Measurements from ENCODE around the gene TSC22D1. TPM values are rescaled to one million over a fixed set of nuclear protein-coding genes. Genes with fewer than 3 reads are reported as not detected.

Gene TSC22D1
- total RNA-seq, 1 donor from 2014 or later: 300 TPM

DNA sequence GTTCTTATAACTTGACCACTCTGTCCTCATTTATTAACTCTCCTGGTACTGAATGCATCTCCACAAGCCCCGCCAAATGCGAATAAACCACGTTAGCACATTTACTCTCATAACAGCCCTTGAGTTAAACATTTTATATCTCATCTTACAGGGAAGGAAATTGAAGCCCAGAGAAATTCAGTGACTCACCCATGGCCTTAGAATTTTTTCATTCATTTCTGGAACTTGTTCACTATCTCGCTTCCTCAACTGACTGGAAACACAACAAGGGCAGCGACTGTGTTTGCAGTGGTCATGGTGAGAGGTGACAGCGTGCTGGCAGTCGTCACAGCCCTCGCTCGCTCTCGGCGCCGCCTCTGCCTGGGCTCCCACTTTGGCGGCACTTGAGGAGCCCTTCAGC lies 163.0 kb downstream of the TSC22D1 start:
- DNase-seq (ENCODE audit: low spot score in 2 of 2) (no peak), FAIRE-seq (no peak)

DNA sequence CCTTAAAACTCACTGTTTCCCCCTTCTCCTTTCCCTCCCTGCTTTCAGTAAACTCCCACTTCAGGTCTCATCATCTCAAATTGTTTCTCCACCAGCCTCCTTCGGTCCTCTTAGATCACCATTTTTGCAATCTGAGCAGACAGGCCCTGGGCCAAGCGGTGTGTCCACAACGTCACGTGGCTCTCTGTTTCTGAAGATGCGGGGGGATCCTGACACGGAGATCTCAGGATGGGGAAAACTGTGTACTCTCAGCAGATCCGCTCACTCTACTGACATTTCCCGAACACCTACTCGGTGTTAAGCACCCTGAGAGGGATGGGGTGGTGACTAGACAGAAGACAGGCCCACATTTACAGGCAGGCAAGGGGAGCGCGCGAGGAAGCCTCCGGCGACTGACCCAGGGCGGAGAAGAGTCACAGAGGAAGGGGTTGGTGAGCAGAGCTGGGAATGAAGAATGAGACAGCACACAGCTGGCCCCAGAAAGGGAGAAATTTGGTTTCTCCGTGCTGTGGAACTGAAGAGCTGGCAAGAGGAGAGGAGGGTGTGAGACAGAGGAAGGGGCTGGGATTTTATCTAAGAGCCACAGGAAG lies 163.7 kb downstream of the TSC22D1 start:
- FAIRE-seq (no peak), DNase-seq (ENCODE audit: low spot score in 2 of 2) (no peak)

DNA sequence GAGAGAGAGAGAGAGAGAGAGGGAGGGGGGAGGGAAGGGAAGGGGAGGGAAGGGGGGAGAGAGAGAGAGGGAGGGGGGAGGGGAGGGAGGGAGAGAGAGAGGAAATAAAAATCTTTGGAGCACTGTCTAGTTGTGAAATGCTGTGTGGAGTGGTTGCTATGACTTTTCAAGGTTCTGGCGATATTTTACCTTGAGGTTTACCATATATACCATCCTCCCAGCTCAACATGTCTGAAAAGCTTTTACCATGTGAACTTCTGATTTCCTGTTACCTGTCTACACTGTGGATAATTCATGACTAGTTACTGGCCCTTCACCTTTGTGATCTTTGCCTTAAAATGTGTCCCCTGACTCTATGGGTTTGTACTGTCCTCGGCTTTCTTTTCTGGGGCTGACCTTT lies 164.3 kb downstream of the TSC22D1 start:
- FAIRE-seq: no peak
- DNase-seq (ENCODE audit: low spot score in 2 of 2): no peak

DNA sequence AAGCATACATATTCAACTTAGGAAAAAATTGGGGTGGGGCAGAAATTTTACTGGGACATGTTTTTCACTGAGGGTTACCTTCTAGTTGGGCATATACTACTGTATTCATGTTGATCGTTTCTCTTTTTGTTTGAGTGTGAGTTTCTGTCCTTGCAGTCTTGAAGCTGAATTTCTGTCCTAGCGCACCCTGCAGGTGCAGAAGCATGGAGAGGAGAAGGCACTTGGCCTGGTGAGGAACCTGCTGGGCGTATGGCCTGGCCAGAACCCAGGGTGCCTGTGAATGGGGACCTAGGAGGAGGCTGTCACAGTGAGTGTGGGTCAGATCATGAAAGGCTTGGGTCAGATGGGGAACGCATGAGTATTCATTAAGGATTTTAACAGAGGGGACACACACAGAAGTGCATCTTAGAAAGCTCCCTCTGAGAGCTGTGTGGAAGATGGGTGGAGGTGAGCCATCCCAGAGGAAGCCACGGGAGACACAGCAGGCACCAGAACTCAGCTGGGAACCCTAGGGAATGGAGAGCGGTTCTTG lies 165.7 kb downstream of the TSC22D1 start:
- FAIRE-seq (no peak), DNase-seq (ENCODE audit: low spot score in 2 of 2) (no peak)

DNA sequence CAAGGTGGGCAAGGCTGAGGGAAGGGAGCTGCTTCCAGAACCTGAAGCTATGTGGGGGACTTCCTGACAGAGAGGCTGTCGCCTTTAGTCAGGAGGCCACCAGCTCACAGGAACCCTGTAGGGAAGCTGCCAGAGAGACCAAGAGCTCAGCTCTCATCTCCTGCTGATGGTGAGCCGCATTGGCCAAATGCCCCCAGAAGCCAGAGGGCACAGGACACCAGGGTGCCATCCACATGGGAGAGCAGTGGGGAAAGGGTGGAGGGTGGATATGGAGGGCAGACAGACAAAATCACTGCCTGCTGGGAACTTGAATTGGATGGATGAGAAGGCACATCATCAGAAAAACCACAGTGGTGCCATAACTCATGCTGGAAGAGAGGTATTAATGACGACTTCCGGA lies 166.5 kb downstream of the TSC22D1 start:
- no peak for DNase-seq (ENCODE audit: low spot score in 2 of 2)
- no peak for FAIRE-seq

DNA sequence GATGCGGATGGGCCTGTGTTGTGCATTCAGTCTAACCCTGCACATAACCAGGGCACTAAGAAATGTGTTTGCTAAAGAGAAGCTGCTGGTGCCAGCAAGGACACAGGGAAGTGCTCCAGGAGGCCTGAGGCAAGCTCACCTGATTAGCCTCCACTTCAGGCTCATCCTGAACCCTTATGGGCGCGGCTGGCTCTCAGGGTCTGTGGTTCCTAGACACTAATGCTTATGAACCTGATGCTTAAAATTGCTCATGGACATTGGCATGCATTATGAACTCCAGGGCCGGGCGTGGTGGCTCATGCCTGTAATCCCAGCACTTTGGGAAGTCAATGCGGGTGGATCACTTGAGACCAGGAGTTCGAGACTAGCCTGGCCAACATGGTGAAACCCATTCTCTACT lies 168.2 kb downstream of the TSC22D1 start:
- FAIRE-seq (no peak), DNase-seq (ENCODE audit: low spot score in 2 of 2) (no peak)

DNA sequence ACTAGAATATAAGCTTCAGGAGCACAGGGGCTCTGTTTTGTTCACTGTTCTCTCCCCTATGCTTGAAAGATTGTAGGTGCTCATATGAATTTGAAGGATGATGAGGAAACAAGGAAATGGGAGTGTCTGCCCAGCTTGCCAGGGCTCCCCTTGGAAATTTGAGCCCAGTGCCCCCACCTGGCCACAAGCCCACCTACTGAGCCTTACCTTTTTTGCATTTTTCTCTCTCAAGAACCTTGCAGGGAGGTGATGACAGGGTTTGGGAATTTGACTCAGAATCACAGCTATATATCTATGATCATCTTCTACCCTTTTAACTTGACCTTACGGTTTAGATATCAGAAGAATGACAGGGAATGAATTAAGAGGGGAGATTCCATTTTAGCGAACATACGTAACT lies 168.8 kb downstream of the TSC22D1 start:
- DNase-seq (ENCODE audit: low spot score in 2 of 2) (no peak), FAIRE-seq (no peak)

DNA sequence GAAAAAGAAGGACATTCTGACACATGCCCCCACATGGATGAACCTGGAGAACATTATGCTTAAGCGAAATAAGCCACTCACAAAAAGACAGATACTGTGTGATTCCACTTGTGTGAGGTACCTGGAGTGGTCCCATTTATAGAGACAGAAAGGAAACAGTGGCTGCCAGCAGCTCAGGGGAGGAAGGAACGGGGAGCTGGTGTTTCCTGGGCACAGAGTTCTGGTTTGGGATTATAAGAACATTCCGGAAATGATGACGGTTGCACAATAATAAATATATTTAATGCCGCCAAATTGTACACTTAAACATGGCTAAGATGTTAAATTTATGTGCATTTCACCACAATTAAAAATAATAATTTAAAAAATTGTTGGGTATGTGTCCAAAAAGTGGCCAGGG lies 169.5 kb downstream of the TSC22D1 start:
- no peak for FAIRE-seq
- DNase-seq (ENCODE audit: low spot score in 2 of 2): no peak

DNA sequence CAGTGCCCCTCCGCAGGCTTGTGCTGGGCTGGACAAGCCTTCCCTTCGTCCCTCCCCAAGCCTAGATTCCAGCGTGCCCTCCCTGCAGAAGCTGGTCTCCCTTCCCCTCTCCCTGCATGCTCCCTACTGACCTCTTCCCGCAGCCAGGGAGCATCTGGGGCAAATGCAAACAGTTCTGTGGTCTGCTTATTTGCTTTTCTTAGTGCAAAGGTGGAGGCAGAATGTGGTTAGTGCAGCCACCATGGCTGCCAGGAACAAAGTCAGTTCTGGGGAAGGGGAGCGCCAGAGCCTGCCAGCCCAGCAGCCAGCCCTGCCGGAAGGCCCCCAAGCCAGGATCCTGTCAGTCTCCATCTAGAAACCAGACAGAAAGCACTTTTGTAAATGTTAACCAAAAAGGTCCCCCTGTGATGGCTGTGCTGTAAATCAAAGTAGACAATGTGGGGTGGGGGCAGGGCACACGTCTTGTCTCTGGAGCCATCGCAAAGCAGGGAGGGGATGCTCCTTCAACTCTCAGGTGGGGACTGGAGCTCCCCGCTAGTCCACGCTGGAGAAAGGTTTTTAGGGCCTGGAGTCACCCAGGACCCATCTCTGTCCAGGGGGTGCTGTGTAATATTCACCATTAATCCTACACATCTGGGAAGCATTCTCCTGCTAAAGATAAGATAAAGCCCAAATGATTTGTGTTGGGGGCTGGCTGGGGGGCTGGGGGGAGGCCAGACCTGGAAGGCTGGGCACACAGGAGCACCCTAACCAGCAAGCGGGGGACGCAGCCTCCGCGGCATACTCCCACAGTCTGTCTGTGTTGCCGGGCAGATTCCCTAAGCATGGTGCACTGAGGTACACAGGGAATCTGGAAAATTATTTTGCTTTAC lies 171.6 kb downstream of the TSC22D1 start:
- DNase-seq (ENCODE audit: low spot score in 2 of 2): no peak
- no peak for FAIRE-seq

DNA sequence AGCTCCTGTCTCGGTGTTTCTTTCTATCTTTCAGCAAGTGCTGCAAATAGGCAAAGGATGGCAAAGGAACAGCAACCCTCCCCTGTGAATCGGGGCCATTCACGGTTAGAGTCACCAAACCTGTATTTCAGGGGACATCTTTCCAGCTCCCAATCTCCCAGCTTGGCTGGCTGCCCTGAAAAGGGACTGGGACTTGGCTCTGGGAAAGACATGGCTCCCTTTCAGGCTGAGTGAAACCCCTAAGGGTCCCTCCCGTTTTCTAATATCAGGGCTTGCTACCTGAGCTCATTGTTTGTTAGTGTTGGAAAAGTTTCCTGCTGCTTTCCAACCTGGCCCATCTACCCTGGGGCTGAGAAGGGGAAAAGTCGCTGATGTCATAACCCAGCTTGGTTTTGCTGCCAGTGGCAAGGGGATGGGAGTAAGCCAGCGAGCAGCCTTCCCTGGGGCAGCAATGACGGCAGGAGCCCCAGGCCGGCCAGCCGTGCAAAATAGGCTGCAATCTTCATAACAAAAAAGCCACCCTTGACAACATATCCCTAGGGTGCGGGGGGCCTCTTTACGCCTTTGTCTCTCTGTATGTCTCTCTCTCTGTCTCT lies 172.6 kb downstream of the TSC22D1 start:
- no peak for DNase-seq (ENCODE audit: low spot score in 2 of 2)
- no peak for FAIRE-seq

DNA sequence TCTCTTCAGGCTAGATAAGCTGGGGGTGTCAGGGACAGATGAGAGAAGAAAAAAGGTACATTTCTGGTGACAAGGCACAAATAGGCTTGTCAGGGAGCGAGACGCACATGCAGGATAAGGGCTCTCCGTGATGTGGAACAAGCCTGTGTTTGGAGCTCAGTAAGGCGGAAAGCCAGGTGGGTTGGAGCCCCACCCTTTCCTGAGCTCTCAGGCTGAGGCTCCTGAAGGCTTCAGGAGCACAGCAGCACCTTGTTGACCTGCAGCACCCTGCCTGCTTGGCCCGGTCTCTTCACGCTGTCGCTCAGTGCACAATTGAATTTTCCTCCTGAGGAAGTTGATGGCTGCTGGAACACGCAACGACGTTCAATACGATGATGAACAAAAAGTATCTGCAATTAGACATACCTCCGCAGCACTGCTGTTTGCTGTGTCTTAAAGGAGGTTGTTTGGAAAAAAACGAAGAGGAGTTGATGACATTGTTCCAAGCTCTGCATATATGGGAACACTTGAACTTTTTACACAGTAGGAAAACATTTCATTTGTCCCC lies 173.2 kb downstream of the TSC22D1 start:
- no peak for FAIRE-seq
- DNase-seq (ENCODE audit: low spot score in 2 of 2): no peak

DNA sequence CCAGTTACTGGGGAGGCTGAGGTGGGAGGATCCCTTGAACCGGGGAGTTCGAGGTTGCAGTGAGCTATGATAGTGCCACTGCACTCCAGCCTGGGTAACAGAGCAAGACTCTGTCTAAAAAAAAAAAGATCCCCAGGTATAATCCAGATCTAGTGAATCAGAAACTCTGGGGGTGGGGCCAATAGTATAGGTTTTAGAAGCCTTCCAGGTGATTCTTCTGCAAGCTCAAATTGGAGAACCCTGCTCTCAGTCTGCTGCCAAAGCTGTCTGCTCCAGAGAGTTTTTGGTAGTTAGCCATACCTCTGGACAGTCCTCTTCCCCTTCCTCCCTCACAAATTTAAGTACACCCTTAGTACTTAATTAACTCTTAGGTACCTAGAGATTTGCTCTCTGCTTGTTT lies 174.6 kb downstream of the TSC22D1 start:
- FAIRE-seq (no peak), DNase-seq (ENCODE audit: low spot score in 2 of 2) (no peak)

DNA sequence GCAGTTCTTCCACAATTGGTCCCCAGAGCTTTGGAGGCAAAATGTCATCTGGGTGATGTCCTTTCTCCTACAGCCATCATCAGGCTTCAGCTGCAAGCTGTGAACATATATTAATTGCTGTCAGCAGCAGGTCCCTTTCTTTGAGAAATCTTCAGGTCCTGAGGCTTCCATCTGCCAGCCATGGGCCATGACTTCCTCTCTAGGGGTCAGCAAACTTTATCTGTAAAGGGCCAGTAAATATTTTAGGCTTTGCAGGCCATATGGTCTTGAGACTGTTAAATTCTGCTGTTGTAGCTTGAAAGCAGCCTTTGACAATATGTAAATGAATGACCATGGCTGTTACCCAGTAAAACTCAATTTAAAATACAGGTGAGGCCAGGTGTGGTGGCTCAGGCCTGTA lies 175.4 kb downstream of the TSC22D1 start:
- FAIRE-seq (no peak), DNase-seq (ENCODE audit: low spot score in 2 of 2) (no peak)

DNA sequence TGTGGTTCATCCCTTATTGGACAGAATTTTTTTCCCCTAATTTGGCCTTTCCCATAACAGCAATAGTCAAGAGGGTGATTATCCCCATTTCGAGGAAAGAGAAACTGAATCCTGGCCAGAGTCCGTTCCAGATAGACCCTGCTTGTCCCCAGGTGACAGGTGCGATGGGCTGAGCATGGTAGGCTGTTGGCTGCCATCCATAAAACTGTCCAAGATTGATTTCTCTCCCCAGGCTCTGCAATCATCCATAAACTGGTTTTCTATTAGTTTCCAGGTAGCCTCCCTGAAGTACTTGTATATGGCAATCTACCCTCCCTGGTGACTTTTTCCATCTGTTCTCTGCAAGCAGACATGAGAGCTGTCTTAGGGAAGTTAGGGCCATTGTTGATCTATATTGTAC lies 177.1 kb downstream of the TSC22D1 start:
- FAIRE-seq (no peak), DNase-seq (ENCODE audit: low spot score in 2 of 2) (no peak)

DNA sequence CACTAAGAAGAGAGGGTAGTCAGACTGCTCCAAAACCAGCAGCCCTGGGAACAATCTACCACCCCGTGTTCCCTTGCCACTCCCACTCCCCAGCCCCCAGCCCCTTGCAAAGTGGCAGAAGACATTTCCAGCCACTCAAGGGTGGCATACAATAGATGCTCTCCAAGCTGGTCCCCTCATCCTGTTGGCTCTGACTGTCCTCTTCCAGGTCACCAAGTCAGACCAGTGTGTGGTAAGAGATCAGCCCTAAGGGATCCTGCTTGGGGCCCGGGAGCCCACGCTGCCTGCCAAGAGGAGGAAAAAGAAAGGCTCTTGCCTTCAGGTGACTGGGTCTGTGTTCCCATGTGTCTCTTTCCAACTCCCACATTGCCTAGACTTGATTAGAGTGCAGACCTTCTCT lies 177.5 kb downstream of the TSC22D1 start:
- no peak for FAIRE-seq
- DNase-seq (ENCODE audit: low spot score in 2 of 2): no peak

DNA sequence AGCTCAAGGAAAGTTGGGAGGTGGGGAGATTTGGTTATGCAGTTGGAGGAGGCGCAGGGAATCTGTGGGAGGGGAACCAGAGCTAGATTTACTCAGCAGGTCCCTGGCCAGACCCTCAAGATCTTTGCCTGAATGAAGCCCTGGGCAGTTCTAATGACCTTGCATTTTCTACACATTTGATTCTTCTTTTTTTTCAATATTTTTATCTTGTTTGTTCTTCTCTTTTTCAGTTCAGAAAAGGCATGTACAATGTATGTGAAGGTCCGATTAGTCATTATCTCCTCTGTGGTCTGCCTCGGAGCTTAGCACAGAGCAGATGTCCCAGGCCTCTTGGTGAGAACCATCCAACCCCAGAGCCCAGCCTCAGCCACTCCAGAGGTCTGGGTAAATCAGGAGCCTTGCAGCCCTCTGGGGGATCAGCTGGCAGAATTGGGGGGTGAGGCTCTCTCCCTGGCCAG lies 178.3 kb downstream of the TSC22D1 start:
- no peak for FAIRE-seq
- no peak for DNase-seq (ENCODE audit: low spot score in 2 of 2)

DNA sequence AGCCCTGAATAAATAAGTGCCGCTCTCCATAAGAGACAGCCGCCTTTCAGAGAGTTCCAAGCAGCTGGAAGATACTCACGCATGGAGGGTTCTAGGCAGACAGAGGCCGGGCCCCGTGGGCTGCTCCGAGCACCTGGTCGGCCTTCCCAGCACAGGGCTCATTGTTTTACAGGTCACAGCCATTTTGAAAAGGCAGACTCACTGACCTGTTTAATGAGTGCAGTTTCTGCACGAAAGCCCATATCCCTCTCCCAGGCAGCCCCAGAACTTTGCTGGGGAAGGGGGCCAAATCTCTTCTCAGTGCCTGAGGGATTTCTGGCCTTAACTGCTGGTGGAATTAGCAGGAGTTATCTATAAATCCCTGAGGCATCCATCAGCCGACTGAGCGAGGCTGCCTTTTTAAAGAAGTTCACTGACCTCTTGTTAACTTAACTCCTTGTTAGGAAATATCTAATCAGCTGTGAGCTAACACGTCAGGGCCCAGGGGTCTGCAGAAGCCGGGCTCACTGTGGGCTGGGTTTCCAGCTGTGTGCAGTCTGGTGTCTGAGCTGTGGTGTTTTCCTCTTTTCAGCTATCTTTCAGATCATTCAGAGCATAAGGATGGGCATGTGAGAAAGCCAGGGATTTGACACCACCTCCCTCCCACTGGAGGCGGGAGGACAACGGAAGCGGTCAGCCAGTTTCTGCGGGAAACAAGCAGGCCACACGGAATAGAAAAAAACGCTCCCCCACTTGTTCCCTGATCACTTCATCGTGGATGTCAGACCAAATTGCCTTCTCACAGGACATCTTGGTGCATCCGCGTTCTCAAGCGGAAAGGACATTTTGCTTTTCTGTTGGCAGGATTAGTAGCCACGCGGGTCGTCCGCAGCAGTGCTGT lies 179.2 kb downstream of the TSC22D1 start:
- FAIRE-seq (no peak), DNase-seq (ENCODE audit: low spot score in 2 of 2) (no peak)

DNA sequence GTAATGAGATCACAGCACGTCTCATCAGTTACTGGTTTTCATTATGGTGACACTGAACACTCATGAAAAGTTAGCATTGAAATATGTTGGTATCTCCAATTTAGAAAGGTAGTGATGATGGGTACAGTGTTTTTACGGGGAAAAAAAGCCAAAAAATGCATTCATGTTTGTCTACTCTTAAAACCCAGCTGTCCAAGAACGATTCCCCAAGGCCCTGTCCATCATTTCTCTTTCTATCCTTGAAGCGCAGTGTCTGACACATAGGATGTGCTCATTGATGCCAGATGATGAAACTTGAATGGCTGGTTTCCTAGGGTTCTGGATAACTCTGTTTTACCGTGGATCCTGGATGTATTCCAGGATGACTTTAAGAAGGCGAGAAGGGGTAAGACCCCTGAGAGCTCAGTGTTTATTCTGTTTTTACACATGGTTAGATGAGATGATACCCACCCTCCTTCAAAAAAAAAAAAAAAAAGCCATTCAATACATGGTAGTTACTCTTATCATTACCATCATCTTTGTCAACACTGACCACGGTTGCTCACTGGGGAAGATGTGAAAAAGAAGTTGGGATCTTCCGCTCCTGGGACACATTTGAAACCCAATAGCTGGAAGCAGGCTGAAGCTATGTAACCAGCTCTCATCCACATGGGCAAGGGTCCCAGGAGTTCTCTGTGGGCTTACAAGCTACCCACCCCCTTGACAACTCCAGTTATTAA lies 180.0 kb downstream of the TSC22D1 start:
- no peak for FAIRE-seq
- DNase-seq (ENCODE audit: low spot score in 2 of 2): no peak

DNA sequence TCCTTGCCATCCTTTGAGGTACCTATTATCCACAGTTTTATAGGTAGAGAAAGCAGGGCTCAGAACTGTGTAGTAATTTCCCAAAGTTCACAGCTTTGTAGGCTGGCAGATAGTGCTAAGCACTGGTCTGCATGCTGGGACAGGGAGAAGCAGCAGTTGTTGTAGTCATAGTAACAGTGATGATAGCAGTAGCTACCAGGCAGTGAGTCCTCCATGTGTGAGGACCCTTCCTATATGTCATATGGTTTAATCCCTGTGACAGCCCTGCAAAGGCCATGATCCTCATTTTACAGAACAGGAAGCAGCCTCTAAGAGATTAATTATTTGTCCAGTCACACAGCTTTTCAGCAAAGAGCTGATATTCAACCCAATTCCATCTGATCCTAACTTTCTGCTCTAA lies 181.5 kb downstream of the TSC22D1 start:
- DNase-seq (ENCODE audit: low spot score in 2 of 2) (no peak), FAIRE-seq (no peak)

DNA sequence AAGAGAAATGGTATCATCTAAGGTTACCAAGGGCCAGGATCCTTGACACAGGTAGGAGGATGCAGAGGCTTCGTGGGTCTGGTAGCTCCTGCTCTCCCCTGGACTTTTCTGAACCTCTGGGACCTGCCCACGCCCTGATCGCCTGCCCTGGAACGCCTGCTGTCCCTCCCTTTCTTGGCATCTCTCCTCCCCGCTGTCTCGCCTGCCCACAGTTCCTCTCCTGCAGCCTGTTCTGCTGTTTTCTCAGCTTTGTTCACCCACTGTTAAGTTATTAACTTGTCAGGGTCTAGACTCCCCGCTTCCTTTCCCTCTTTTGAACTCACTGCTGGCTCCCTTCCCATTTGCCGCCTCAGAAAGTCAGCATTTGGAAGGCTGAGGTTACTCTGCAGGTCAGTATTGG lies 182.7 kb downstream of the TSC22D1 start:
- FAIRE-seq (no peak), DNase-seq (ENCODE audit: low spot score in 2 of 2) (no peak)

All from frontal cortex (tissue), 4 donors.